GM19467 (cell line): Measurements from ENCODE around the gene AOAH.
"Not testable (repeated sequence)": the region's sequence is repeated elsewhere in the genome, so short reads cannot be mapped to it uniquely, and the experiment has no call there.

Experiments used
- ATAC-seq: cut with Tn5 transposase; IDR thresholded peaks from one replicate; pipeline ENCODE4 v1.9.1; 2021; ENCODE audit warnings: mild to moderate bottlenecking, moderate library complexity; ENCODE audit not compliant: unreplicated experiment

Gene AOAH

DNA sequence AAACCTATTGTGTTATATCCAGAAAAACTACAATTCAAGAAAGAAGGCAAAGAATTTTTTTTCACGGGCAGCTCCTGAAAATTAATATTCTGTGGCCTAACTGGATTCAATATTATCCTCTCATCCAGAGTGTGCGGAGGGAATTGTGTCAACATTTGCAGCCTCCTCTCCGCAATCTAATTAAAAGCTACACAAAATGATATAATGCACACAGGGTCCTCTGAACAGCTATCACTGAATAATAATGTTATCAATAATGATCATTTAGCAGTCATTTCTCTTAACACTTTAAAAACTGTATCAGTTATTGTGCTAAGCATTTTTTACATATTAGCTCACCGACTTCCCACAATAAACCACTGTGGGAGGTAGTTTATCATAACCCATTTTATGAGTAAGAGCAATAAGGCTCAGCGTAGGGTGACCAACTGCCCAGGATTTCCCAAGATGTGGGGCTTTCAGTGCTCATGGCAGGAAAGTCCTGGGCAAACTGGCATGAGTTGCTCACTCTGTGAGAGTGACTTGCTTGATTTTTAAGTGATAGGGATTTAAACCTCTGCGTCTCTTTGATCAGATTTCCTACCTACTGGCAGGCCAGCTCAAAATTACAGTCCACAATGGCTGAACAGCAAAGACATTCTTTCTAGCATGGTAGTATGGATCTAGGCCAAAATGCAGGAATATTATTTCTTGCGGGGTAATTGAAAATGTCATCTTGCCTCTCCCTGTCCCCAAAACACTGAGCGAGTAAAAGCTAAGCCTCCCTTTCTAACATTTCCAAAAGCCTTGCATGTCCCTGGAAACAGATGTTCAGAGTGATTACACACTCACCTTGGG lies 65.7 kb downstream of the AOAH start:
- ATAC-seq = no peak

DNA sequence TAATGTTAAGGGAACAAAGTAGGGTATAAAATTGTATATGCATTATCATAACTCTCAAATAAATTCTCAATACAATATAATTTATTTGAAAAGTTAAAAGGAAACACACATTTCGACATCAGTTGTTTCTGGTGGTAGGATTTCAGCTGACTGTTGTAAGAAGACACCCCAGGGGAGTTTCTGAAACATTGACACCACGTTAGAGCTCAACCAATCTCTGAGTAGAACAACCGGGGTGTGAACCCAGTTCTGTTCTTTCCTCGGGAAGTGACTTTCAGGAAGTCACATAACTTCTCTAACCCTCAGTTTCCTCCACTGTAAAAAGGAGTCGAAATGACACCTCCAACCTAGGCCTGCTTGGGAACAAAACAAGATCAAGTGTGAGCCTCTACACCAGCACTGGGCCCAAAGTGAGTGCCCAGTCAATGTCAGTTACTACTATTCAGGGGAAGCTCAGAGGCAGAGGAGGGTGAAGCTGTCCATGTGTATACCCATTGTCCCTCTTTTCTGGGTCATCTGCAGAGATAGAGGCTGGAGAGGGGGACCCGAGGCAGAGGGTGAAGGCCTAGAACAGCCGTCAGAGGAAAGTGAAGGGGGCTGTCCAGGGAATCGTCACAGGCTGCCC lies 67.1 kb downstream of the AOAH start:
- no peak for ATAC-seq

DNA sequence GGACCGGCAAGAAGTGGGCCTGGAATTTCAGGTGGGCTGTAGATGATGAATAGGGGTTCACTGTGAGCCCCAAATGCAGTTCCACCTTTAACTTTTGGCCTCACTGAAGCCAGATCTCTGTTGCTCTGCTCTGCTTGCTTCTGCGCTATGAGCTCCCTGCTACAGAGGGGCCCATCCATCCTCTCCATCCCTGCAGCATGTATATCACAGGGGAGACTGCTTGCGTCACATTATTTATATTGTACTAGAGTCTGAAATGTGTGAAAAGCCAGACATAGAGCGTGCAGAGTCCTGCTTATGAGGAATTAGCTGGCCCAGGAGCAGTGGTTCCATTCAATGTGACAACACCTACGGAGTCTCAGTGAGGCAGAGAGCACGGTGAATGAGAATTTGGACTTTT lies 69.9 kb downstream of the AOAH start:
- no peak for ATAC-seq

DNA sequence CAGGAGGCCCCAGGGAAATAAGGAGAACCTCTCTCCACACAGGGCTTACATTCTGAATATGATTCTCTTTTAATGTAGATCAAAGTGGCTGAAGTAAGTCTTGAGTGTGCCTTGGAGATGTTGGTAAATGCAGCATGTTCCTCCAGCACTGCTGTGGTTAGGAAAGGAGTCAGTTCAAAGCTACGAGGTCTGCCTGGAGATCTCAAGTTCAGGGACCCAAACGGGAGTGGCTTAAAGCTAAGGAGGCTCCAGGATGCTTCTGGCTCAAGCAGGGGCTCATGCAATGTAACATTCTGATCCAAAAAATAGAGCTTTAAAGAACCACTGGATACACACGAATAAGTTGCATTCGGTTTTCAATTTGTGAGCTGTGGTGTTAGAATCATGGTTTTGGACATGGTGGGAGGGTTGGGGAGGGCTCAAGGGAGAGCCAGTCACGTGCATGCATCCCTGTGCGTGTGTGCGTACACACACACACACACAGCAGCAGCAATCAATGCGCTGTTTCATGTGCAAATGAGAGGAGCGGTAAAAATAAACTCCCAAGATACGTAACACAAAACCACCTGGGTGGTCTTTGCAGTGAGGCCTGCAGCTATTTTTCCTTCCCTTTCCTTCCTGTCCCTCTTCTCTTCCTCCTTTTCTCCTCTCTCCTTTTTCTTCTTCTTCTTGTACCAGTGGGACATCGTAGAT lies 70.5 kb downstream of the AOAH start:
- ATAC-seq = no peak

DNA sequence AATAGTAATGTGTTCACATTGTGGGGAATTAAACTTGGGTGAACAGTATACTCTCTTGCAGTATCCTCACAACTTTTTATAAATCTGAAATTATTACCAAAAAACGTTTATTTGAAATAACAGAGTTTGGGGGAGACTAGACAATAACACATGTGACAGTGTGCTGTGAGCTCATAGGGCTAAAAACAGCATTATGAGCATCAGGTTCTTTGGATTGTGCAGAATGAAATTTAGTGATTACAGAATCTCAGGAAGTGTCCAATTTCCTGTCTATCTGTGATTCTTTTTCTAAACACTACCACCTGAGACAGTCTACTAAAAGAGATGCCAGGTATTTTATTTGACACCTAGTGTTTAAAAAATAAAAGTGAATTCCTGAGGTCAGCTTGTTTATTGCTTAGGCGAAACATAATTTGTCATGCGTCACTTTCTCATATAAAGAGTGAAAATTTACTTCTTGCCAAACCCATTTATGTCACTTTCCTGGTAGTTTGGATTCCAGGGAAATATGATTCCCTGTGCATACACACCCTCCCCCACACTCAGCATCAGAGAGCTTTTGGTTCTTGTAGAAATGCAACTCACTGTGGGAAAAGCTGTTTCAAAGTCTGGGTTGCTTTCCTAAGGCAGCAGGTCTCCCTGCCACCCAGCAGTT lies 71.2 kb downstream of the AOAH start:
- no peak for ATAC-seq

DNA sequence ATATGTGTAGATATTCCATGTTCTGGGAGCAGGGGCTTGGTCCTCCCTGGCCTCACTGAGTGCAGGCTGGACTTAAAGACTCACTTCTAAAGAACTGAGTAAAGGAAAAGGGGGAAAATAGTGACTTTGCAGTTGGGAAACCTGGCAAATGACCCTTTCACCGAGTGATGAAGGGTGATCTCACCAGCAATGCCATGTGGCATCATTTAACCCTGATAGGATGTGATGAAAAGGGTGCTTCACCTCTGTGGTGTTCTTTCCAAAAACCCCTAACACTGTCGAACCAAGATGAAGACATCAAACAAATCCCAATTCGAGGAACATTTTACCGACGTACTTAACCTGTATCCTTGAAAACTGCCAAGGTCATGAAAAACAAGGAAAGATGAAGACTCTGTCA lies 71.9 kb downstream of the AOAH start:
- no peak for ATAC-seq

DNA sequence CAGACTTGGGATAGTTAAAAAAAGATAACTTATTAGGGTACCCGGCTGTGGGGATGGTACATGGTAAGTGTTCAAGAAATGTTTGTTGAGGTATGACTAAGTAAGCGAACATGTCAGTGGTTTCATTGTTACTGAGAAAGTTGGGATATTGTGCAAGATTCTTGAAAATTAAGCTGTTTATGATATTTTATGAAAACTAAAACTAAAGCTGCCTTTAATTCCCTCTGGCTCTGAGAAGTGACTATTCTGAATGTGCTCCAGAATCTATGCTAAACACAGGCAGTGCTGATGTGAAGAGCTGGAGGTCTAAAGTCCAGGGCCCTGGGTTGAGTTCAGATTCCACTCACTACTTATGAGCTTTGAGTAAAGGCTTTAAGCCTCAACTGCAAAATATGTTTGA lies 72.9 kb downstream of the AOAH start:
- ATAC-seq = no peak

DNA sequence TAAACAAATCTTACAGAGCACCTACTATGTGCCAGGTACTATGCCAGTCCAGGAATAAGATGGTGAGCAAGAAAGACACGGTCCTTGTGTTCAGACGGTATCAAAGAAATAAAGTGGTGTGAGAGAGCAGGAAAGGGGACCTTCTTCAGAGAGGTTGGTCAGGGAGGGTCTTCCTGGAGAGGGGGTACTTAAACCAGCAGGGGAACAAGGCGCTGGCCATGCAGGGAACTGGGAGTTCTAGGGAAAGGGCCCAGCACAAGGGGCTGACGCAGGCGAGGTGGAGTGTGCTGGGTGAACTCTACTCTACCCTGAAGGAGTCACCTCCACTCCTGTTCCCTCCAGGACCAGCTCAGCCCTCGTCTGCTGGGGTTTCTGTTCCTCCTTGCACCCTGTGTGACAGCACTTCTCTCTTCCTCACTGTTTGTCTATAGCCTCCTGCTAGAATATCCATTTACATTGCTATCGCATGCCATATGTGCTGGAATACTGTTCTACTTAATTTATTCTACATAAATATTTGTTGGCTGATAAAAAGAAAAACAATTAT lies 73.5 kb downstream of the AOAH start:
- no peak for ATAC-seq

DNA sequence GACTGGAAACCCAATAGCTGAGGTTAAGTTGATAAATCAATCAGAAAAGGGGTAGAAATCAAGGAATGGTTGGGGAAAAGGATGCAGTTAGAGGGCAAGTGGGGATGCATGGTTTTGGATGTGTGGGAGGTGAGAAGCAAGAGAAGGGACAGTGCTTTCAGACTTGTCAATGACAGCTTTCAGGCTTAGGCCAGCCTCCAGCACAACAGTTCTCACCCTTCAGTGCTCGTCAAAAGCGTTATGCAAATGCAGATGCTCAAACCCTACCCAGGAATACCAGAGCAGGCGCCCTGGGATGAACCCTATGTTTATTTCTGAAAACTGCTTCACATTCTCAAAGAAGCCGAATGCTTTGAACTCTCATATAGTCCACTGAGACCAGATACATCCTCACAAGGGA lies 74.0 kb downstream of the AOAH start:
- no peak for ATAC-seq

DNA sequence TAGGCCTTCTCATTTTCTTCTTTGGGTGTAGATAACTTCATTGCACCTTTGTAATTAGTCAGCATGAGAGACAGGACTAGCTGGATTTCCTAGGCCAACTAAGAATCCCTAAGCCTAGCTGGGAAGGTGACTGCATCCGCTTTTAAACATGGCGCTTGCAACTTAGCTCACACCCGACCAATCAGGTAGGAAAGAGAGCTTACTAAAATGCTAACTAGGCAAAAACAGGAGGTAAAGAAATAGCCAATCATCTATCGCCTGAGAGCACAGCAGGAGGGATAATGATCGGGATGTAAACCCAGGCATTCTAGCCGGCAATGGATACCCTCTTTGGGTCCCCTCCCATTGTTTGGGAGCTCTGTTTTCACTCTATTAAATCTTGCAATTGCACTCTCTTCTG lies 75.0 kb downstream of the AOAH start:
- not testable (repeated sequence) for ATAC-seq

DNA sequence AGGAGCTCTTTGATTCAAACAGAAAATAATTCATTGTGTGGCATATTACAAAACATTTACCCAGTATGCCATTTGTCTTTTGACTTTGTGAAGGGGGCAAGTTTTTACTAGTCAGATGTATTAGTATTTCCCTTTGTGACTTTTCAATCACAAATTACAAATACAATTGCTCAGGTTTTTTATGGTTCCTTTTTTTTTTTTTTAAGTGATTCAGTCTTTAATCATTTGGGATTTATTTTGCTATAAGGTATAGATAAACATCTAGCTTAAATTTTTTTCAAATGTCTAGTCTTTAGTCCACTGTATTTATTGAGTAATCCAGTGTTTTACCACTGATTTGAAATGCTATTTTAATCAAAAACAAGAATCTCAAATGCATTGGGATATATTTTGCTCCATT lies 75.9 kb downstream of the AOAH start:
- no peak for ATAC-seq

DNA sequence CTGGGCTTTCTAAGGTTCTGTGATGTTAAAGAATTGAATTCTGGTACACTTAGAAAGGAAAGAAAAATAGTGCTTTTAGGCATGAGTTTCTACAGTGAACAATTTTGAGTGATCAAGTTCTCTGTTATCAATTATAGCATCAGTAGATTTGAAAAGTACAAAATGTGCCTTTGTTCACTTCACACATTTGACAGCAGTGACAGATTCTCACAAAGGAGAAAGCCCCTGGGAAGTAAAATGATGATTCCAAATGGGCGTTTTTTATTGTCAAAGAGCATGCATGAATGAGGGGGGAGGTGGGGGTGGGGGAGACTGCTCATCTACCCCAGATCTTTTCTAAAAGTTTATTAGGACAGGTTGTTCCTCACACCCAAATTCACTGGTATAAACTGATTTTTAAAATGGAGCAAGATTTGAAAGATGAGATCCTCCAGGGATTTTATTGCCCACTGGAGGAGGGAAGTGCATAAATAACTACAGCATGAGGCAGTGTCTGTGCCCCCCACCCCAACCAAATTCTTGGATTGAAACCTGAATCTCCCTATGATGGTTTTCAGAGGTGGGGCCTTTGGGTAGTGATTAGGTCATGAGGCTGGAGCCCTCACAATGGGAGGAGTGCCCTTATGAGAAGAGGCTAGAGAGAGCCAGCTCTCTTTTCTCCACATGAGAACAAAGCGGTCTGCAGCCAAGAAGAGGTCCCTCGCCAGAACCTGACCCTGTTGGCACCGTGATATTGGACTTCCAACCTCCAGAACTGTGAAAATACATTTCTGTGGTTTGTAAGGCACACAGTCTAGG lies 79.5 kb downstream of the AOAH start:
- ATAC-seq = no peak

DNA sequence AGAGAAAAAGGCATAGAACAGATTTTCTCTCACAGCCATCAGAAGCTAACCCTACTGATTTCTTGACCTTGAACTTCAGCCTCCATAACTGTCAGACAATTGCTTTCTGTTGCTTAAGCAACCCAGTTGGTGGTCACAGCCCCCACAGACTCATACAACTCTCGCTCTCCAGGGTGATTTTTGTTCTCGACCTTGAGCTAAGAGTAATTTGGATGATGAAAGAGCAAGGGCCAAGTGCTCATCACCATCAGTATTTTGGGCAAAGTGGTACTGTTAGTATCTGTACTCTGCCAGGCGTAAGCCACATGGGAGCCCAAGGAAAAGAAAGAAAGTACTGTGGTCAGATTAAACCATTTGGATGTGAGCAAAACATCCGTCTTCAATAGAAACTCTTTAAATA lies 81.9 kb downstream of the AOAH start:
- ATAC-seq = no peak

DNA sequence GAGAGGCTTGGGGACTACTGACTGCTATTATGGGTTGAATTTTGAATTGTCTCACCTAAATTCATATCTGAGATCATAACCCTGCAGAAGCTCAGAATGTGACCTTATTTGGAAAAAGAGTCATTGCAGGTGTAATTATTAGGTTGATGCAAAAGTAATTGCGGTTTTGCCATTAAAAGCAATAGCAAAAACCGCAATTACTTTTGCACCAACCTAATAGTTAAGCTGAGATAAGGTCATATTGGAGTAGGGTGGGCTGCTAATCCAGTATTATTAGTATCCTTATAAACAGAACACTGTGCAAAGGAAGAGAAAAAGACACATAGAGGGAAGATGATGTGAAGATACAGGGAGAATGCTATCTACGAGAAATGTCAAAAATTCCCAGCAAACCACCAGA lies 82.3 kb downstream of the AOAH start:
- no peak for ATAC-seq

DNA sequence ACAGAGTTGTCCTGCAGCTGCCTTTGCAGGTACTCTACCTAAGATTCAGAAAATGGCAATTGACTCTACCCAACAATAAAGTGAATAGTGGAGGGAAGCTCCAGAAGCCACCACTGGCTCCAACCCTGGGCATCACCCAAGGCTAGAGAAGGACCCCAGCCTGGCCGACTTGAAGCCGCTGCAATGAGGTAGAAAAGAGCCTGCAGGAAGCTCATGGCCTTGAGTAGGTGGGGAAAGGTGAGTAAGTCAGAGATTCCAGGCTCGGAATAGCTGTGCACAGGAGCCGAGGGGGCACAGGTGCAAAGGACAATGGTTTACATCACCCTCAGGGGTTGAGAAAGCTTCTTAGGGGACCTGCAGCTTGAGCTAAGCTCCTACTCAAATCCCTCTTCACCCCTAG lies 83.6 kb downstream of the AOAH start:
- no peak for ATAC-seq

DNA sequence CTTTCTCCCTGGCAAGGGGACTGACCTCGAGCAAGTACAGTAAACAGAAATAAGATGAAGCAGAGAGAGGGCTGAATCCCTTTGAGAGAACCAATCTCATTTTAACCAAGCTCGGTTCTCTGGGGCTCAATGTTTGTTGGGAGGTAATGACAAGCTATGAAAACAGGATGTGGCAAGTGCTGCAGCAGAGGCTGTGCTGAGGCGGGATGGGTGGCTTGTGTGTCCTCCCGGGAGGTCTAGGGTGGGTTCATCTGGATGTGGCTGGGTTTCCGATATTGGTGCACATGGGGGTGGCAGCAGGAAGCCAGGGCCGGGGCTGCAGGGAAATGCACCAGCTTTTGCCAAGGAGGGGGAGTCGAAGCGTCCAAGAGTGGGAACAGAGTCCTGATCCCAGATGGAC lies 84.5 kb downstream of the AOAH start:
- ATAC-seq = no peak

DNA sequence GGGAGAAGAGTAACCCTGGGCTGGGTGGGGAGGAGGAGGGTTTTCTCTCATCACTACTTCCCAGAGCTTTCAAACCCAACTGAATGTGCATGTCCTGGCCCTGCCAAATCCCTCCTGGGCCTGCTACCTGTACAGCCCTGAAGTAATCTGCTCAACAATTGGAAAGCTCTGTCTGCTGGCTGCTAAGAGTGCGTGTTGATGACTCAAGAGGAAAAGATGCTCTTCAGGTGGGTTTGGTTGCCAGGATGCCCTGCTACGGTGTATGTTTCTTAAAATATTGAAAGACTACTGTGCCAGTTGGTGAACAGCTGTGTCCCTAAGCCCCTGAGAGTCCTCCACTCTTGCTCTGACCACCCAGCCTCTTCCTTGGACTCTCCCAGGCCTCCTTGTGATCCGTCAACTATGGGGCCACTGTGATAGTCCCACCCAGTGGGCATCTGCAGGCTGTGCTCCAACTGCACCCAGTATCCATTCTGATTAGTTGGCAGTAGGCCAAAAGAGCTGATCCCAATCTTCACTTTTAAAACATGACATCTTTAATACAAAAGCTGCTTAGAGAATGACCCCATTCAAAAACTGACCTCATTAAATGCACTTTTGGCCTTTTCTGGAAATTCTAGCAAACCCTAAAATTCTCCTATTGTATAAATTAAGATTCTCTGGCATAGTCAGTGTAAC lies 85.6 kb downstream of the AOAH start:
- no peak for ATAC-seq

DNA sequence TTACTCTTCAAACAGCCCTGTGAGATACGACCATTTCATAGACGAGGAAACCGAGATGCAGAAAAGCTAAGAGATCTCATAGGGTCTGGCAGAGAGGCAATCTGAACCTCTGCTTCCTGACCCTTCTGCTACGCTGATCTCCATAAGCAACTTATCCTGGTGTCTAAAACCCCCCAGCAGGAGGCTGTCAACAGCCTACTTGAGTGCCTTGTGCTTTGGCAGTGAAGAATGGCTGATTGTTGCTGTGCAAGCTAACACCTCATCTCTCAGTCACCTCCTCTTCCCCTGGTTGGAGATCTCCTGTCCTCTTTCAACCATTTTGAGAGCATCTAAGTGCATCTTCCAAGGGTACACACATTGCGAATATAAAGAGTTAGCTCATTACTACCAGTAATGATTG lies 86.2 kb downstream of the AOAH start:
- ATAC-seq = no peak

DNA sequence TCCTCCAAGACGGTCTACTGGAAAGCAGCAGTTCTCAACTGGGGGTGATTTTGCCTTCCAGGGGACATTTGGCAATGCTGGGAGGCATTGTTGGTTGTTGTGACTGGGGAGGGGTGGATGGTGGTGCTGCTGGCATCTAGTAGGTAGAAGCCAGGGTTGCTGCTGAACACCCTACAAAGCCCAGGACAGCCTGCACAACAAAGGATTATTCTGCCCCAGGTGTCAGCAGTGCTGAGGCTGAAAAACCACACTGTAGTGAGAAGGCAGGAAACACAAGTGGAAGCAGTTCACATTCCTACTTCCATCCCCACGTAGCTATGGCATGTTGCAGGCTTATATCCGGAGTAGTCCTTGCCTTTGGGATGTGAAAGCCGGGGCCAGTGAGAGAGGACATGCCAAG lies 86.9 kb downstream of the AOAH start:
- ATAC-seq = no peak

DNA sequence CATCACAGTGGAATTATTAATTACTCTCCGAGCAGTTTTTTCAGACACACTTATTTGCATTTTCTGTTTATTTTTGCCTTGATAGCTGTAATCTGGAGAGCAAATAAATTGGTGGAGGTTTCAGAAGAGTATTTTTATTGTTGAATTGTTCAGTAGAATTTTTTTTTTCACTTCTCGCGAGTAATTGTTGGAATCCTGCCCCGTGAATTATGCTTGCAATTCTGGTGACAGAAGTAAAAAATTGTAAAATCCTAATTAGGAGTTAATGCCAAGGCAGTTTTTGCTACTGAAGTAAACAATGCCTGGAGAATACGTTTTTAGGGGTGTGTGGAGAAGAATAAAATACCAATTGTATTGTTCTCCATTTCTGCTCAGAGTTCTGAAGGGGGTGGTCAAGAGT lies 88.2 kb downstream of the AOAH start:
- no peak for ATAC-seq
